Bone marrow (tissue), 2 donors: ENCODE data around the gene FBXO10.

ENCODE experiments used
- DNase-seq, 2 donors: peaks; one replicate each; lab custom pipeline; 2025; lab: John Stamatoyannopoulos, UW

The FBXO10 gene

DNA sequence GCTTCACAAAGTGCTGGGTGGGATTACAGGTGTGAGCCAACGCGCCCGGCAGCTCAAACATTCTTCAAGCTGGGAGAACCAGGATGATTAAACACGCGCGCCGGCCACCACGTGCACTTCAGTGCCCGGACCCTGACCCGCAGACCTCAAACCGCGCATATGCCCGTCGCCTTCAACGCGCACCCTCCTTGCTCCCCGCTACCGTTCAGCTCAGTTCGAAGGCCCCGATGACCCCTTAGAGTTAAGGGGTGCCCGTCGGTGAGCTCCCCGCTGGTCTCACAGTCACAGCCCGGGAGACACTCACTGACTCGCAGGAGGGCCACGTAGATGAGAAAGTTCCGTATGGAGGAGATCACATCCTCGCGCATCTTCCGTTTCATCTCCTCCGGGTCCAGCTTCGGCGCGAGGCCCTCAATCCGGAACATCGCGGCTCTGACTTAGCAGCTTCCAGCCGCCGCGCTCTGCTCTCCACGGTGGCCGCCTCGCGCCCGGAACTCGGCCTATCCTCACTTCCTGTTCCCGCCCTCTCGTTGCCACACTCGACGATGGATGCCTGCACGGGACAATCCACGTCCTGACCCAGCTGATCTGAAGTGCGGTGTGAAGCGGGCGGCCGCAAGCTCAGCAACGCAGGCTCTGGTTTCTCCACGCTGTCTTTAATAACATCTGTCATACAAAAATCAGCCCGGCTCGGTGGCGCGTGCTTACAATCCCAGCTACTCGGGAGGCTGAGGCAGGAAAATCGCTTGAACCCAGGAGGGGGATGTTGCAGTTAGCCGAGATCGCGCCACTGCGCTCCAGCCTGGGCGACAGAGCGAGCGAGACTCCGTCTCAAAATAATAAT is 16.1 kb upstream of the FBXO10 start, which contains the start of gene TOMM5:
Gene TOMM5, minus strand, starts transcription at position 490 of the 844 bp plus-strand sequence. Its CDS starts 65 bp downstream, at position 425.
- peak; percentile 86 to 90 for DNase-seq

GRCh38 chr9:37587521-37587920 is 11.3 kb upstream of the FBXO10 start:
- DNase-seq = no peak

GRCh38 chr9:37583522-37584121 is 7.4 kb upstream of the FBXO10 start:
- no peak for DNase-seq

DNA sequence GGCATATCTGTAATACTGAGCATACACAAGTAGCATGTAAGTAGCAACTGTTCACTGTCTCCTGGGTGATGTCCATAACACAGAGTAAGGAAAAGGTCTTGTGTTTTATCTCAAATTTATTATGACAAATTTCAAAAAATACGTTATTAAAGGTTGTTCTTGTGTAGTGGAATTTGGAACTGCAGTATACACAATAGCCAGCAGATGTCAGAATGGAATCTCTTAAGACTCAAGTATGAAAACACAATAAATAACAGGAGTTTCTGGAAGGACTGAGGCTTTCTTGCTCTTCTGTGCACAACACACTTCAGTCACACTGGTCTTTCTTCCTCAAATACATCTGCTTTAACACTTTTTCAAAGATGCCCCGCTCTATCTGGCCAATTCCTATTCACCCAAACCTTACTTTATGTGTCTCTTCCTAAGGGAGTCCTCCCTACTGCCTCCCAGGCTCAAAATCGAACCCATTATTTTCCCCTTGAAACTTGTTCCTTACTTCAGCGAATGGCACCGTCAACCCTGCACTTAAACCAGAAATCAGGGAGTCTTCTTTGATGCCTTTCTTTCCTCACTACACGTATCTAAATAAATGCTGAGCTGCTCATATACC is 6.5 kb upstream of the FBXO10 start:
- DNase-seq = peak in 1 of 2 donors; percentile 28

DNA sequence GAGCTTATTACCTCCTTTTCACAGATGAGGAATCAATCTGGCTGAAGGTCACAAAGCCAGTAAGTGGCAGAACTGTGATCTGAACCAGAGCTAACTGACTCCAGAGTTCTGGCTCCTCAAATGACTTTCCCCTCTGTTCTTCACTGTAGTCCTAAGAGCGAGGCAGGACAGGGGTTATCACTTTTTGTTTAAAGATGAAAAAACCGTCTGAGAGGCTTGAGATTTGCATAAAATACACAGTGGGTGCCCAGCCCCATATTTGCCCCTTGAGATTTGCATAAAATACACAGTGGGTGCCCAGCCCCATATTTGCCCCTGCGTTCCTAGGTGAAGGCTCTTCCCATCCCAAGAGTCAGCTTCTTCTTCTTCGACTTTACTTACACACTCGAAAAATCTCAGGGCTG is 667 bp downstream of the FBXO10 start:
- no peak for DNase-seq

GRCh38 chr9:37575001-37575400 is 1.2 kb downstream of the FBXO10 start:
- no peak for DNase-seq

- DNase-seq = no peak
These were observed 1.9 kb downstream of the FBXO10 start for GRCh38 chr9:37574241-37574721.

DNA sequence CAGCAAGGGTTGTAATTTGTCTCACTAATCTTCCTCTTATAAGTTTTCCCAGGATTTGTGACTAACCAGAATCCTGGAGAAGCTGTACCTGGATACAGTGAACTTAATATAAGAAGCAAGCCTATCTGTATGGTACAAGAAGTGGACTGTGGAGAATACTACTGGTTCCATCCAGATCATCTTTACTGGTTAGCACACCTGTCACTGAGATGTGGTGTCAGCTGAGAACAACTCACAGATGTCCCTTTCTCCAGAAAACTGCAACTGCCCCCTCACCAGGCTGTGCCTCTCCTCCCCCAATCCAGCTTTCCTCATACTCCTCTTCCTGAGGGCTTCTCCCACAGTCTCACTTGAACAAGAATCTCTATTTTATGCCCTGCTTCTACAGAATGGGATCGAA is 4.9 kb downstream of the FBXO10 start:
- DNase-seq = no peak

DNA sequence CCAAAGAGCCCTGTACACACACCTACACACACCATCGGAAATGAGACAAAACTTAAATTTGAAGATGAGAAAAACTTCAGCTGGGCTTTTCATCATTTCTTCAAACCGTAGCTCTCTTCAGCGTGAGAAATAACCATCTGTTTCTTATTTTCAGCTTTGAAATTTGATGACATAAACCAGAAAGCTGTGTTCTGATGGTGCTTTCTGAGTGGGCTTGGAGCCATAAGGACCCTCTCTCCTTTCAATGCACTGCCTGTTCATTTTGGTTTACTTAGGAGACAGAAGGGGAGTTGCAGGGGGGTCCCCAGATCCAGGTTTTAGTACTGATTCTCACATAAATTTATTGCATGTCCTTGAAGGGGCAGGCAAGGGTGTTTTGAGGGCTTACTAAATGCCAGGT is 9.5 kb downstream of the FBXO10 start:
- DNase-seq = no peak

DNA sequence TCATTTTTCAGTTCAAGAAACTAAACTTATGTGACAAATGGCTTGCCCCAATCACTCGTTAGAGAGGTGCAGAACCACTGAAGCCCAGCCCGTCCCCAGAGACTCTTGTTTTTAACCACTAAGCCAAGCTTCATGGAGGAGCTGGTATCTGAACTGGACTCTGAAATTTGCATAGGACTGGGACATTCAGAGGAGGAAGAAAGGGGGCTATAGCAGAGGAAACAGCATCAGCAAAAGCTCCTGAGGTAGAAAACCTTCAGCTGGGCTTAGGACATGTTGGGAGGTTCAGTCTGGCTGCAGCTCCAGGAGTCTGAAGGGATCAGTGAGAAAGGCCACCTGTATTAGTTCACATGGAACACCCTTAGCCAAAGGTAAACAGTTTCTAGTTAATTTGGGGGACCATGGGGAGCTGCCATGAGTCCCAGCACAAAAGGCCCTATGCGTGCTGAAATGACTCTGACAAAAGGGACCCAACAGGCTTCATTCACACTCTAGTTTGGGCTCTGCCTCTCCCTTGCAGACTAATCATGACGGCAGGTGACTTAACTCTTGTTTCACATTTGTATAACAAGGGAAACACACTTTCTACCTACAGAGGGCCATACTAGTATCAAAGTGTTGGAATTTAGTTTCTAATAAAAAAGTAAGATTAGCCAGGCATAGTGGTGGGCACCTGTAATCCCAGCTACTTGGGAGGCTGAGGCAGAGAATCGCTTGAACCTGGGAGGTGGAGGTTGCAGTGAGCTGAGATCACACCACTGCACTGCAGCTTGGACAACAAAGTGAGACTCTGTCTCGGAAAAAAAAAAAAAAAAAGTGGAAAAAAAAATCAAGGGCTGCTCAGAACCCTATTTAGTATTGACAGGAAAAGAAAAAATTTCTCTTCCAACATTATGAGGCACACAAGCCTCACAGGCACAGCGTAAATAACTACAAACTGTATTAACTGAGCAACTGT is 10.2 kb downstream of the FBXO10 start:
- no peak for DNase-seq

GRCh38 chr9:37564916-37565315 is 11.3 kb downstream of the FBXO10 start:
- DNase-seq = no peak

GRCh38 chr9:37563806-37564513 is 12.2 kb downstream of the FBXO10 start:
- DNase-seq = no peak

DNA sequence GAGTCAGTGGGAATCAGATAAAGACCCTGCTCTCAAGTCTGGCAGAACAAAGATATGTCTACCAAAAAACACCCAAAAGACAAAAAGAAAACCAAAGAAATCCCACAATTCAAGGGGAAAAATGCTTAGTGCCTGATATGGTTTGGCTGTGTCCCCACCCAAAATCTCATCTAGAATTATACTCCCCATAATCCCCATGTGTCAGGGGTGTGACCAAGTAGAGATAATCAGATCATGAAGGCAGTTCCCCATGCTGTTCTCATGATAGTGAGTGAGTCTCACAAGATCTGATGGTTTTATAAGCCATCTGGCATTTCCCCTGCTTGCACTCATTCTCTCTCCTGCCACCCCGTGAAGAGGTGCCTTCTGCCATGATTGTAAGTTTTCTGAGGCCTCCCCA is 13.4 kb downstream of the FBXO10 start:
- no peak for DNase-seq

DNA sequence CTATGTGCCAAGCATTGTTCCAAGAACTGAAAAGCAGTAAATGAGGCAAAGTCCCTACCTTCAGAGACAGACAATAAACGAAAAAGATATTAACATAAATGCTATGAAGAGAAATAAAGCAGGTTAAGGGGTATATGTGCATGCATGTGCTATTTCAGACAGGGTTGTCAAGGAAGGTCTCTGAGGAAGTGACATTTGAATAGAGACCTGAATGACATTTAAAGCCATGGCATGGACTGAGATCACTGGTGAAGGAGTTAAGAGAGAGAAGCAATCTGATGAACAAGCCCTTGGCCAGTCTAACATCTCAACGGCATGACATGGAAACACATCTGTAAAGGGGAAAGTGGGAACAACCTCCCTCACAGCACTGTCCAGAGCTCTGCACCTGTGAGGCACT is 14.5 kb downstream of the FBXO10 start:
- no peak for DNase-seq

DNA sequence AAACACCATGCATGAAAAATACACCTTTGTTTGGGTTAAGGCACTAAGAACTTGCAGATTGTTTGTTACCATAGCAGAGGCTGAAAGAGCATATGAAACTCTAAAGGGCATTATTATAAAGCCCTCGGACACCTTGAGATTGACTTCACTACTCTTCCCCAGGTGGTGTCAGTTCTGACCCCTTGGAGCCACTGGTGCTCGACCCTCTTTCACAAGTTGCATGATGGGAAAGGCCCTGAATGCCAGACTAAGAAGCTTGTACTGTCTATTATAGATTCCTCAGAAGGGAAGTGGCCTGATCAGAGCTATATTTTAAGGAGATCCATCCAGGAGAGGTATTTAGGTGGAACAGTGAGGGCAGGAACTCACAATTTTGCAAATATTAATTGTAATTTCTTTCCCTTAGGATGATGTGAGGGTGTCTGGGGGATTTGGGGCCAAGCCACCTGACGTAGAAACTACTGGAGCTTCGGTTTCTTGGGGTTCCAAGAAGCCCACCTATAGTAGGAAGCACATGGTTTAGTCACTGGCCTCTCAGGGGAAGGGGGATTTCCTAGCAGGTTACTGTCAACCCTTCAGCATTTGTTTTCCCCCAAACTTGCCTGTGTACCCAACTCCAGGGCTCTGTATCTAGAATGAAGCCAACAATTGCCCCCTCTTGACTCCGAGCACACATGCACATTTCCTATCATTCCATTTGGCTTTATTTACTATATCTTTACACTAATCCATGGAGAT is 16.2 kb downstream of the FBXO10 start:
- no peak for DNase-seq

GRCh38 chr9:37559125-37559524 is 17.1 kb downstream of the FBXO10 start:
- DNase-seq = no peak

DNA sequence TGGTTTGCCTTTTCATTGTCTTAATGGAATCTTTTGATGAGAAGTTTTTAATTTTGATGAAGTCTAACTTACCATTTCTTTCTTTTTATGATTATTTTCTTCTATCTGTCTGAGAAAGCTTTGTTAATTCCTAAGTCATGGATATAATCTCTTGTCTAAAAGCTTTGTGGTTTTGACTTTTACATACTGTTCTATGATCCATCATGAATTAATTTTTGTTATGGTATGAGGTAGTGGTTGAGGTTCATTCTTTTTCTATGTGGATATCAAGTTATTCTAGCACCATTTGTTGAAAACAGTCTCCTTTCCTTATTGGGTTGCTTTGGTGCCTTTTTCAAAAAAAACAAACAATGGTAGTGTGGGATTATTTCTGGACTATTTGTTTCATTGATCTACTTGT is 20.4 kb downstream of the FBXO10 start:
- no peak for DNase-seq

DNA sequence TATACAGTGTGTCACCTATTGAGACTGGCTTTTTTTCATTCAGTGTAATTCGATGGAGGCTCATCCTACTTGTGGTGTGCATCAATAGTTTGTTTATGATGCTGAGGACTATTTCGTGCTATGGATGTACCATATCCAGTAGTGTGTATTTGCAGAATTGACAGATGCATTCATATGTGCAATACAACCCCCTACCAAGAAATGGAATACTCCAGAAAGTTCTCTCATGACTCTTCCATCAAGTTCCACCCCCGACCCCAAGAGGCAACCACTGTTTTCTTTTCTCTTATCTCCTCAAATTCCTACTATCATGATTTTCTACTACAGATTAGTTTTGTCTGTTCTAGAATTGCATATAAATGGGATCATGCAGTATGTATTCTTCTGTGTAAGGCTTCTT is 21.9 kb downstream of the FBXO10 start:
- DNase-seq = no peak

DNA sequence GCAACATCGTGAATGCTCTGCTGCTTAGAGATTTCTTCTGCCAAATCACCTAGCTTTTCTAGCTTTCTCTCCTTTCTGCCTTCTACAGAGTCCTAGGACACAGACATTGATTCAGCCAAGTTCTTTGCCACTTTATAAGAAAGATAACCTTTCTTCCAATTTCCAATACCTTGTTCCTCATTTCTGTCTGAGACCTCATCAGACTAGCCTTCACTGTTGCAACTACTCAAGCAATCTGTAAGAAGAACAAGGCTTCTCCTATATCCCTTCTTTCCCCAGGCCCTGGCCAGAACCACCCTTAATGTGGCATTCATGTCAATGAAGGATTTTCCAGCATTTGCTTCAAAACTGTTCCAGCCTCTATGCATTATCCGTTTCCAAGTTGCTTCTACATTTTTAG is 24.3 kb downstream of the FBXO10 start:
- DNase-seq = no peak

DNA sequence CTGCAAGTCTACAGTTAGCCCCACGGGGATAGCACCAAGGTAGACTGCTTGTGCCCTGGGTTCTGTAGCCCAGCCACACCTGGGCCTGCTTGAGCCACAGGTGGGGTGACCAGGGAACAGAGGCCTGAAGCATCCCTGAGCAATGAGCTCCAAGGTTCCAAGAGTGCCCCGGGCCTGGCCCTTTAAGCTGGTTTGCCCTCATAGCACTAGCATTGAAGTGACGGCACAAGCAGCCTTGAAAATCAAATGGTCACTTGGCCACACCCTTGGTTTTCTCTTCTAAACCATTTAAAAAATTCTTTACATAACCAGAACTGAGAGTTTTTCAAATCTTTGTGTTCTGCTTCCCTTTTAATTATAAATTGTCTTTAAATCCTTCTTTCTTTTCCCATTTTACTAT is 24.7 kb downstream of the FBXO10 start:
- DNase-seq = no peak
